ENCODE results near the gene TAF3.
"Not testable (repeated sequence)": the region's sequence is repeated elsewhere in the genome, so short reads cannot be mapped to it uniquely, and the experiment has no call there.

The TAF3 gene

GRCh38 chr10:7811000-7811399 lies 7.3 kb upstream of the TAF3 start:
- no peak for DNase-seq

GRCh38 chr10:7811743-7812142 lies 6.6 kb upstream of the TAF3 start:
- DNase-seq, result not testable (repeated sequence)

- DNase-seq, result no peak
These were observed 4.8 kb upstream of the TAF3 start for GRCh38 chr10:7813481-7813880.

DNA sequence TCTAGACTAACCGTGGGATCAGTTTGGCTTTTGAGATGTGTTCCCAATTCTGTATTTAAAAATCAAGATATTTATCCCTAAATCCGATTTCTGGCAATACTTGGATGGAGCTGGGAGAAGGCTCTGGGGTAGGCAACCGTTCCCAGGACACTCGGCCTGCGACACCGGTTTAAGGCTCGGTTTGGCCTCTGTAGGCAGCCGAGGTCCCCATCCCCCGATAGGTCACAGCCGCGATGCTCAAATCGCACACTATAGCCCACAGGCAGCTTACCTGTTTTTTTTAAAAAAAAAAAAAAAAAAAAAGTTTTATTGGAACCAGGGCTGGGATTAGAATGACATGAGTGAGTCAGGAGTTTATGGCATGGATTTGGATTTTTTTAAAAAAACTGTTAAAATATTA lies 729 bp upstream of the TAF3 start:
- DNase-seq, result no peak

DNA sequence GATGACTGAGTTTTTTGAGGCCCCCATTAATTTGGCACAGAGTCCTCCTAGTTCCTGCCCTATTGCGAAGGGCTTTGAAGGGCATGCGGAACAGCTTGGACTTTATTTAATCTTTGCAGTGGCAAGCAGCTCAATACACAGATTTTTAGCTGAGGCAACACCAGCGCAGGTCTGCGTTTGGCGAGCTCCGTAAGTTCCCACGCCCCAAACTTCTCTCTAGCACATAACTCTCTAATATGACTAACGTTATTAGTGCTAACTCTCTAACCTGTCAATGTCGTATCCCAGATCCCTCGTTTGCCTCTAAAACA lies 366 bp upstream of the TAF3 start:
- DNase-seq, result no peak

- no peak for DNase-seq
These were observed 786 bp downstream of the TAF3 start for GRCh38 chr10:7819121-7819460.

GRCh38 chr10:7824251-7824650 lies 5.9 kb downstream of the TAF3 start:
- DNase-seq, result no peak

- DNase-seq, result no peak
These were observed 8.7 kb downstream of the TAF3 start for GRCh38 chr10:7826971-7827370.

GRCh38 chr10:7829289-7829834 lies 11.1 kb downstream of the TAF3 start:
- no peak for DNase-seq

- no peak for DNase-seq
These were observed 13.8 kb downstream of the TAF3 start for GRCh38 chr10:7832060-7832459.

DNA sequence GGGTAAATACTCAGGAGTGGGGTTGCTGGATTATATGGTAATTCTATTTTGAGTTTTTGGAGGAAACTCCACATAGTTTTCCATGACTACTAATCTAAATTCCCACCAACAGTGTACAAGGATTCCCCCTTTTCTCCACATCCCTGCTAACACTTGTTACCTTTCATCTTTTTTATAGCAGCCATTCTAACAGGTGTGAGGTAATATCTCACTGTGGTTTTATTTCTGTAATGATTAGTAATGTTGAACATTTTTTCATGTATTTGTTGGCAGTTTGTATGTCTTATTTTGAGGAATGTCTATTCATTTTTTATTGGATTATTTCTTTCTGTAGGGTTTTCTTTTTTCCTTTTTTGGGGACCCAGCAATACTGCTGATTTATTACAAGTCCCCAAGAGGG lies 14.9 kb downstream of the TAF3 start:
- DNase-seq, result no peak

DNA sequence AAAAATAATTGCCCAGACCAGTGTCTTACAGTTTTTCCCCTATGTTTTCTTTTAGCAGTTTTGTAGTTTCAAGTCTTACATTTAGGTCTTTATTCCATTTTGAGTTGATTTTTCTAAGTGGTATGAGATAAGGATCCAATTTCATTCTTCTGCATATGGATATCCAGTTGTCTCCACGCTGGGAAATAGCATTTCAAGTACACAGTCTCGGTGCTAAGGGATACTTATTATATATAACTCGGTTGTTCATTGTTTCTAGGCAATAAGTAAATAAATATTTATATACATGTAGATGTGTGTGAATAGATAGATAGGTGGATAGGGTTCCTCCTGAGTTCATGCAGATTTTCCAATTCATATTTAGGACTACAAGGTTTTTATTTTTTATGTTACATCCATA lies 16.0 kb downstream of the TAF3 start:
- DNase-seq, result no peak

- no peak for DNase-seq
These were observed 18.3 kb downstream of the TAF3 start for GRCh38 chr10:7836571-7836970.

GRCh38 chr10:7846591-7846990 lies 28.3 kb downstream of the TAF3 start:
- no peak for DNase-seq

GRCh38 chr10:7853226-7853842 lies 35.0 kb downstream of the TAF3 start:
- DNase-seq, result no peak

DNA sequence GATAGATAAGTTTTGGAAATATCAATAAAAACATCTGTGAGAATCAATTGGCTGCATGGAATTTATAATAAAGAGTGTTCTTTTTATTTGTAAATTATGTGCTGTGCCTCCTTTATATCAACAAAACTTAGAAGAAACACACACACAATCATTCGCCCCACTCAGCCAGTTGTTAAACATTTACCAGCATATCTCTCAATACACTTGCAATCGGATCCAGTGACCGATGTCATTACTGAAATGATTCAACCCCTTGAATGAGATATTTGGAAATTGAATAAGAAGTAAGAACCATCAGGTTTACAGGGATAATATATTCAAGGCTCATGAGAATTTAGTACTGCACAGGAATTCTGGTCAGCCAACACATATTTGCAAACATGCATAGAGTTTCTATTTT lies 35.6 kb downstream of the TAF3 start:
- no peak for DNase-seq

DNA sequence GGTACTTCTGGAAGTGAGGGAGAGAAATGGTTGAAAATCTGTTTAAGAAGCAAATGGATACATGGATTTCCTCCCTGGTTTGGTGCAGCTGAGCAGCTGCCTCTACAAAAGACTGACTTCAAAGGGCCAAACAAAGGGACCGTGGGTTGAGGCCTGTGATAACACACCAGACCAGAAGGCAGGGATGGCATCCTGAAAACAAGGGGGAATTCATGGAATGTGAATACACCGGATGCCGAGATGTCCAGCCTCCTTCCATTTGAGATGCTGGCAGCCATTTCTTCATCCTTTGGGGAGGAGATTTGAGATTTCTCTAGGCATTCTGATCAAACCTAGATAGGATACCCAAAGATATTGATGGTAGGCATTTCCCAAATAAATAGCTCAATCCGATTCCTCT lies 36.9 kb downstream of the TAF3 start:
- DNase-seq, result no peak

DNA sequence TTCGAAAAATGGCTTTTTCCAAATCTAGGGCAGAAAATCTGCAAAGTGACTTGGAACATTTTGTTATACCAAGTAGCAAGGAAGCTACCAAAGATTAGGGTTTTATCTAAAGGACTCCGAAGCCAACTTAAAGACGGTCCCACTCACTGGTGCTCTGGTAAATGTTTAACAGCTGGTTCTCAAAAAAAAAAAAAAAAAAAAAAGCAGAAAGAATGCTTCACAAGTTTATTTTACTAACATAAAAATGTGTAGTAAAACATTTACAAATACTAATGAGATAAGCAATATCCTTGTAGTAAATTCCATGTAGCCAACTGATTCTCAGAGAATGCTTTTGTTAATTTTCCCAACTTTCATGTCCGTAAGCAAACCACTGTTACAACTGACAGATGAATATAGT lies 38.4 kb downstream of the TAF3 start:
- DNase-seq, result no peak

GRCh38 chr10:7857262-7857661 lies 39.0 kb downstream of the TAF3 start:
- DNase-seq, result no peak

DNA sequence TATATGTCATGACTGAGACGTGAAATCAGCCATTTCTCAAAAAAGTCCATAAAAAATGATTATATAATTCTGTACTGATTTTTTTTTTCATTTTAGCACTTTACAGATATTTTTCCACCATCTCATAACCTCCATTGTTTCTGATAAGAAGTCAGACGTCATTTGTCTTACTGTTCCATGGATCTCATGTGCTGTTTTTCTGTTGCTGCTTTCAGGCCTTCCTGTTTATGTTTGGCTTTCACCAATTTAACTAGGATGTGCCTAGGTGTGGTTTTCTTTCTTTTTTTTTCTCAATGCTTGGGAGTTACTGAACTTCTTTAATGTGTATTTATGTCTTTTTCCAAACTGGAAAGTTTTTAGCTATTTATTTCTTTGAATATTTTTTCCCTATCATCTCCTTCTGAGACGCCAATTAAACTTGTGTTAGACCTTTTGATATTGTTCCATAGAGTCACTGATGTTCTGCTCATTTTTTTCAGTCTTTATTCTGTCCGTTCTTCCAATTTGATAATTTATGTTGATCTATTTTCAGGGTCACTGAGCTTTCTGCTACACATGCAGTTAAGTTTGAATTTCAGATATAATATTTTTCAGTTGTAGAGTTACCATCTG lies 43.3 kb downstream of the TAF3 start:
- no peak for DNase-seq

- no peak for DNase-seq
These were observed 43.8 kb downstream of the TAF3 start for GRCh38 chr10:7862121-7862514.

DNA sequence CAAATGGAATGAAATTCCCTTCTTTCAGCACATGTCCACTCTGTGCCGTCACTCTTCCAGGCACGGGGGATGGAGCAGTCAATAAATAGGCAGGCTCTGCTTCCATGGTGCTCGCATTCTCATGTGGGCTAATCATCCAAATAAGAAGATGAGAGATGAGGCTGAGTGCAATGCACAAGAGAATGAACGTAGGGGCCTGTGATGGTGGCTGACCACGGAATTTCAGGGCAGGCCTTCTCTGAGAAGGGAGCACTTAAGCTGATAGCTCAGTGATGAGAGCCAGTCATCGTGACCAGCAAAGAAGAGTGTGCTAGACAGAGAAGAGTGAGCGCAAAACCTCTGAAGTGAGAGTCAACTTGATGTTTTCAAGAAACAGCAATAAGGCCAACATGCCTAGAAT lies 47.9 kb downstream of the TAF3 start:
- DNase-seq, result no peak

DNA sequence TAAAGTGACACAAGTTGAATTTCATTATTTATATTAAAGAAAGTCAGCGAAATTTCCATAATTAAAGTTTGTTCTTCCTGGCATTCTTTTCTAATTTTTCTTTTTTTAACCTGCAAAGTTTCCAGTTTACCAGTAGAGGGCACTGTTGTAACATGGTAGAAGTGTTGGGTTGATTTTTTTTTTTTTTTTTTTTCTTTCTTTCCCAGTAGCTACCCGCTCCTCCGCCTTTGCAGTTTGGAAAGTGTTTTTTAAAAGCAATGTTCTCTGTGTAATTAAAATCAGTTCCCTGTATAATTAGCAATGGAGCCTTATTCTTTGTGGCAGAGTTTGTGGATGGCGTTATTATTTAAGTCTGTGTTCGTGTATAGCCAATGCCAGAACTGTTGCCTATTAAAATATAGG lies 53.7 kb downstream of the TAF3 start:
- no peak for DNase-seq

- no peak for DNase-seq
These were observed 56.6 kb downstream of the TAF3 start for GRCh38 chr10:7874864-7875263.

GRCh38 chr10:7876541-7877127 lies 58.3 kb downstream of the TAF3 start:
- no peak for DNase-seq
